Endodermal cell (in vitro differentiated cells): ENCODE measurements around the gene PLPP6. TPM values are rescaled to one million over a fixed set of nuclear protein-coding genes. Genes with fewer than 3 reads are reported as not detected.

Experiments used
- DNase-seq: peaks from one replicate; pipeline ENCODE4 v3.0.0-alpha.2; 2017
- H3K27ac ChIP-seq: 2 replicates; pipeline ENCODE4 v1.5.1; 2013; ENCODE audit warnings: mild to moderate bottlenecking, low read depth, low read length, moderate library complexity
- H3K27me3 ChIP-seq: 2 replicates; pipeline ENCODE4 v1.6.1; 2013; ENCODE audit warnings: mild to moderate bottlenecking, low read length, moderate library complexity; ENCODE audit not compliant: insufficient read depth, control insufficient read depth, poor library complexity, severe bottlenecking
- H3K36me3 ChIP-seq: 2 replicates; pipeline ENCODE4 v1.7.0; 2013; ENCODE audit warnings: mild to moderate bottlenecking, low read length, moderate library complexity; ENCODE audit not compliant: control insufficient read depth, insufficient read depth
- H3K4me1 ChIP-seq: one replicate; pipeline ENCODE4 v1.7.0; 2013; ENCODE audit warnings: low read length; ENCODE audit not compliant: control insufficient read depth, insufficient read depth
- H3K4me3 ChIP-seq: 2 replicates; pipeline ENCODE4 v1.5.1; 2013; ENCODE audit warnings: mild to moderate bottlenecking, low read length, moderate library complexity
- H3K9ac ChIP-seq: 2 replicates; pipeline ENCODE4 v1.6.1; 2013; ENCODE audit warnings: mild to moderate bottlenecking, low read length, moderate library complexity; ENCODE audit not compliant: poor library complexity, severe bottlenecking; ENCODE audit errors: extremely low read depth
- H3K9me3 ChIP-seq: 2 replicates; pipeline ENCODE4 v1.6.1; 2013; ENCODE audit warnings: mild to moderate bottlenecking, low read length, moderate library complexity; ENCODE audit not compliant: control insufficient read depth
- H3K27ac Mint-ChIP-seq: 2 replicates; pipeline ENCODE4 v1.8.0; 2020; ENCODE audit warnings: mixed read lengths
- H3K27me3 Mint-ChIP-seq: 2 replicates; pipeline ENCODE4 v1.8.0; 2021; ENCODE audit warnings: mild to moderate bottlenecking, mixed read lengths; ENCODE audit not compliant: insufficient read depth
- H3K36me3 Mint-ChIP-seq: 2 replicates; pipeline ENCODE4 v1.8.0; 2020; ENCODE audit warnings: low read depth, mixed read lengths
- H3K4me1 Mint-ChIP-seq: 2 replicates; pipeline ENCODE4 v1.8.0; 2020; ENCODE audit warnings: mixed read lengths
- H3K4me3 Mint-ChIP-seq: 2 replicates; pipeline ENCODE4 v1.8.0; 2020; ENCODE audit warnings: mild to moderate bottlenecking, moderate library complexity, mixed read lengths
- H3K9me3 Mint-ChIP-seq: 2 replicates; pipeline ENCODE4 v1.8.0; 2020; ENCODE audit warnings: mild to moderate bottlenecking, mixed read lengths
- WGBS, 2 experiments: methylation state at CpG; one replicate each; pipeline versions ENCODE4 v1.1.5 to v1.1.7; 2013; ENCODE audit warnings: missing lambda C conversion rate in 2 of 2, mixed read lengths in 1 of 2; ENCODE audit not compliant: insufficient coverage in 1 of 2, insufficient read length in 1 of 2; 5-methylcytosine and 5-hydroxymethylcytosine counted together
- total RNA-seq, 2 donors: library from RNA; stranded (reverse); fragmentation: NEBNext Ultra II Directional in 1 of 2; extraction: Animal tissue kit (Norgen Biotek cat#: 25700) in 1 of 2; gene quantifications; 2 replicates in 1 of 2; 3 replicates in 1 of 2; pipeline ENCODE4 v1.2.1, GENCODE V29; 2021
- TF ChIP-seq, protein P1 (sequence below): fragments of 200-600 bp; sonication (generic); conservative IDR thresholded peaks from 2 replicates; pipeline ENCODE4 v1.5.0; 2021; ENCODE audit warnings: antibody characterized with exemption, mild to moderate bottlenecking

Gene PLPP6
- total RNA-seq, 2 donors from 2014 or later: 13.1 to 19.6 TPM

DNA sequence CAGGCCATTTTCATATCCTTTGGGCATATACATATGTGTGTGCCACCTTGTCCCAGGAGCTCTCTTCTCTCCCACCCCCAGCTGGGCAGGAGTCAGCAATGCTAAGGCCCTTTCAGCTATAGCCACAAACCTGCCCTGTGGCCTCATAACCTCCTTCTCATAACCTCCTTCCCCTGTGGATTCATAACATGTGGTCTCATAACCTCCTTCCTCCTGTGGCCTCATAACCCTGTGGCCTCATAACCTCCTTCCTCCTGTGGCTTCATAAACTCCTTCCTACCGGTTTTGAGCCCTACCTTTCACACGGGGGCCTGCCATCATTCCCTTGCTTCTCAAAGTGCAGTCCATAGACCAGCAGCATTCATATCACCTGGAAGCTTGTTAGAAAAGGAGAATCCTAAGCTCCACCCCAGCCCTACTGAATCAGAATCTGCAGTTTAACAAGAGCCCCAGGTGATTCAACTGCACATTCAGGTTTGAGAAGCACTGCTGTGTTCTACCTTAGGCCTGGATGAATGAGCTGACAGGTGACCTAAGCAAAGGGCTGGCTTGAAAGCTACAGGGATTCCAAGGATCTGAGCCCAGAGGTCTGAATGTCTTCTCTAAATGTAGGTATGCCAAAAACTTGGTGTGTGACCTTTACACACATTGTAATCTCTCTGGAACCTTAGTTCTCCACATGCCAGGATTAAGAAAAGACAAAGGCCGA, 41.9 kb upstream of the PLPP6 start:
- Histone ChIP-seq H3K9me3 (no peaks in the 10 kb centered on the region), H3K27me3 (no peaks in the 10 kb centered on the region), H3K27ac (no peak overlapping the region), H3K9ac (no peak overlapping the region), H3K4me3 (no peak overlapping the region), H3K4me1 (peaks cover 4% of the 10 kb centered on the region), H3K36me3 (no peaks in the 10 kb centered on the region)
- Mint-ChIP-seq H3K4me3 (no peak overlapping the region), H3K27me3 (no peaks in the 10 kb centered on the region), H3K36me3 (no peaks in the 10 kb centered on the region), H3K4me1 (peaks cover 20% of the 10 kb centered on the region), H3K9me3 (no peaks in the 10 kb centered on the region), H3K27ac (peak overlapping the region; percentile 85)
- 86 to 100% methylated on average over 1 to 3 of the region's 3 CpGs for WGBS, 2 experiments
- peak; percentile 63 for DNase-seq
- TF ChIP-seq, protein P1, sequence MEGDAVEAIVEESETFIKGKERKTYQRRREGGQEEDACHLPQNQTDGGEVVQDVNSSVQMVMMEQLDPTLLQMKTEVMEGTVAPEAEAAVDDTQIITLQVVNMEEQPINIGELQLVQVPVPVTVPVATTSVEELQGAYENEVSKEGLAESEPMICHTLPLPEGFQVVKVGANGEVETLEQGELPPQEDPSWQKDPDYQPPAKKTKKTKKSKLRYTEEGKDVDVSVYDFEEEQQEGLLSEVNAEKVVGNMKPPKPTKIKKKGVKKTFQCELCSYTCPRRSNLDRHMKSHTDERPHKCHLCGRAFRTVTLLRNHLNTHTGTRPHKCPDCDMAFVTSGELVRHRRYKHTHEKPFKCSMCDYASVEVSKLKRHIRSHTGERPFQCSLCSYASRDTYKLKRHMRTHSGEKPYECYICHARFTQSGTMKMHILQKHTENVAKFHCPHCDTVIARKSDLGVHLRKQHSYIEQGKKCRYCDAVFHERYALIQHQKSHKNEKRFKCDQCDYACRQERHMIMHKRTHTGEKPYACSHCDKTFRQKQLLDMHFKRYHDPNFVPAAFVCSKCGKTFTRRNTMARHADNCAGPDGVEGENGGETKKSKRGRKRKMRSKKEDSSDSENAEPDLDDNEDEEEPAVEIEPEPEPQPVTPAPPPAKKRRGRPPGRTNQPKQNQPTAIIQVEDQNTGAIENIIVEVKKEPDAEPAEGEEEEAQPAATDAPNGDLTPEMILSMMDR: no peak

DNA sequence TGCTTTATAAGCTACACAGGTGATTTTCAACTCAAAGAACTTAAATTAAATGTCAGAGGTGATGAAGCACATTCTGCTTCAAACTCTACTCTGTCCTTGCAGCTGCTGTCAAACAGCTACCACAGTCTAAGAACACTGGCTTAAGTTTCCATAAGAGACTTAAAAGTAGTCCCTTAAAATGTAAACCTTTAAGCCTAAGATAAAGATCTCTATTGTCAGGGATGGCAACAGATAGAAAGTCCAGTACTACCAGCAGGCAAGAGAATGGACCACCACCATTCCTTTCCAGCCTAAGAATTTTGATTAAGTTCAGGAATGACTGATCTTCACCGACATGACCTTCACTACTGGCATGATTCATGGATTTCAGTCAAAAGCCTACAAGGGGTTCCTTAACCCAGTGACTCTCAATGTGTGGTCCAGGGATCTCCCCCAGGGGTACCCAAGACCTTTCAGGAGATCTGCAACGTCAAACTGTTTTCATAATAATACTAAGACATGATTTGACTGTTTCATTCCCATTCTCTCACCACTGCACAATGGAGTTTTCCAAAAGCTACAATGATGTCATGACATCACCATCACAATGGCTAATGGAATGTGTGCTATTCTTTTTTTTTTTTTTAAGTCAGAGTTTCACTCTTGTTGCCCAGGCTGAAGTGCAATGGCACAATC, 41.1 kb upstream of the PLPP6 start:
- no peaks in the 10 kb centered on the region for H3K9me3 ChIP-seq
- TF ChIP-seq, protein P1: no peak
- no peak for DNase-seq
- Mint-ChIP-seq H3K9me3 (no peaks in the 10 kb centered on the region), H3K27ac (peak overlapping the region; percentile 85), H3K27me3 (no peaks in the 10 kb centered on the region), H3K36me3 (no peaks in the 10 kb centered on the region), H3K4me1 (peaks cover 20% of the 10 kb centered on the region), H3K4me3 (no peak overlapping the region)
- H3K27ac ChIP-seq: peak overlapping the region; percentile 68
- no peaks in the 10 kb centered on the region for H3K36me3 ChIP-seq
- 63 to 65% methylated on average over 1 to 2 of the region's 2 CpGs for WGBS, 2 experiments
- peaks cover 4% of the 10 kb centered on the region for H3K4me1 ChIP-seq
- no peak overlapping the region for H3K9ac ChIP-seq
- no peaks in the 10 kb centered on the region for H3K27me3 ChIP-seq
- no peak overlapping the region for H3K4me3 ChIP-seq

DNA sequence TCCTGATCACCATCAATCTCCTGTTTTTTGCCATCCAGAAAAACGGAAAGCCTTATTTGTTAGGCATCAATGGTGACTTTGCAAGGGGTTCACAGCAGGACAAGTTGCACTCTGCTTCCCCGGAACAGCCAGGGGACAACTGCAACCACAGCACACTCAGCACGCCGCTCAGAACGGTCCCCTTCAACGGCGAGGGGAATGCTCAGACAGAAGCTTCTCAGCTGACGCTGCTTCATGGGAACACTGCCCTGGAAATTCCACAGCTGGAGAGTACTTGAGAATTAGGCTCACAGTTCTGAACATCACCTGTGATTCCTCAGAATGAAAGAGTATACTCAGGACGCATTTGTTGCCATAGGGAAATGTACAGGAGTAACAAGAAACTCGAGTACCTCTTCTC, 40.1 kb upstream of the PLPP6 start:
- Mint-ChIP-seq H3K36me3 (no peaks in the 10 kb centered on the region), H3K27me3 (no peaks in the 10 kb centered on the region), H3K27ac (peak overlapping the region; percentile 55), H3K4me1 (peaks cover 20% of the 10 kb centered on the region), H3K9me3 (no peaks in the 10 kb centered on the region), H3K4me3 (no peak overlapping the region)
- Histone ChIP-seq H3K9ac (no peak overlapping the region), H3K27me3 (no peaks in the 10 kb centered on the region), H3K4me1 (peaks cover 4% of the 10 kb centered on the region), H3K4me3 (no peak overlapping the region), H3K27ac (no peak overlapping the region), H3K9me3 (no peaks in the 10 kb centered on the region), H3K36me3 (no peaks in the 10 kb centered on the region)
- 65 to 77% methylated on average over 6 to 10 of the region's 10 CpGs for WGBS, 2 experiments
- peak; percentile 62 for DNase-seq
- TF ChIP-seq, protein P1: no peak
